Smooth muscle cell (in vitro differentiated cells): ENCODE measurements around the gene PRIMA1. TPM values are rescaled to one million over a fixed set of nuclear protein-coding genes. Genes with fewer than 3 reads are reported as not detected.

ENCODE experiments used
- DNase-seq: peaks from one replicate; lab custom pipeline; 2025; ENCODE audit not compliant: unreplicated experiment; lab: John Stamatoyannopoulos, UW
- H2AFZ ChIP-seq: fragments of 200-600 bp; sonication (generic); 2 replicates; pipeline ENCODE4 v1.6.0; 2016; ENCODE audit warnings: antibody characterized with exemption, low read depth, mild to moderate bottlenecking
- H3F3A ChIP-seq: fragments of 200-600 bp; sonication (generic); 2 replicates; pipeline ENCODE4 v1.6.0; 2017; ENCODE audit warnings: antibody characterized with exemption, low read depth
- H3K27ac ChIP-seq: fragments of 200-600 bp; sonication (generic); 2 replicates; pipeline ENCODE4 v1.5.1; 2016; ENCODE audit warnings: low read depth, mild to moderate bottlenecking
- H3K27me3 ChIP-seq: fragments of 200-600 bp; sonication (generic); 2 replicates; pipeline ENCODE4 v1.6.1; 2016; ENCODE audit warnings: low read depth, mild to moderate bottlenecking
- H3K36me3 ChIP-seq: fragments of 200-600 bp; sonication (generic); 2 replicates; pipeline ENCODE4 v1.5.1; 2016; ENCODE audit warnings: low read depth
- H3K4me1 ChIP-seq: fragments of 200-600 bp; sonication (generic); 2 replicates; pipeline ENCODE4 v1.5.1; 2016; ENCODE audit warnings: low read depth
- H3K4me2 ChIP-seq: fragments of 200-600 bp; sonication (generic); 2 replicates; pipeline ENCODE4 v1.6.0; 2016; ENCODE audit warnings: mild to moderate bottlenecking
- H3K4me3 ChIP-seq: fragments of 200-600 bp; sonication (generic); 2 replicates; pipeline ENCODE4 v1.5.1; 2016; ENCODE audit warnings: mild to moderate bottlenecking
- H3K79me2 ChIP-seq: fragments of 200-600 bp; sonication (generic); 2 replicates; pipeline ENCODE4 v1.6.0; 2016; ENCODE audit warnings: low read depth, mild to moderate bottlenecking
- H3K9ac ChIP-seq: fragments of 200-600 bp; sonication (generic); 2 replicates; pipeline ENCODE4 v1.6.0; 2016; ENCODE audit warnings: low read depth
- H3K9me3 ChIP-seq: fragments of 200-600 bp; sonication (generic); replicated peaks from 2 replicates; pipeline ENCODE4 v1.5.1; 2016; ENCODE audit warnings: low read depth
- H4K20me1 ChIP-seq: fragments of 200-600 bp; sonication (generic); 2 replicates; pipeline ENCODE4 v1.6.0; 2016; ENCODE audit warnings: low read depth
- CTCF ChIP-seq: fragments of 200-600 bp; sonication (generic); IDR thresholded peaks from 2 replicates; pipeline ENCODE4 v1.5.1; 2017; ENCODE audit warnings: borderline replicate concordance, mild to moderate bottlenecking, antibody characterized with exemption; ENCODE audit not compliant: insufficient read depth, poor library complexity, severe bottlenecking
- WGBS: methylation state at CpG from one replicate; pipeline ENCODE4 v1.1.7; 2016; ENCODE audit warnings: low lambda C conversion rate; 5-methylcytosine and 5-hydroxymethylcytosine counted together
- polyA plus RNA-seq: library from polyadenylated mRNA; unstranded; fragments of >200 nt; fragmentation: Nextera tagmentation; extraction: Ambion mirVana; gene quantifications from 2 replicates; pipeline ENCODE4 v1.2.1, GENCODE V29; 2016
- total RNA-seq: library from RNA; depleted of rRNA; stranded (reverse); fragments of >200 nt; gene quantifications from 2 replicates; pipeline ENCODE4 v1.2.3, GENCODE V29; 2014

Gene PRIMA1
- total and polyA plus RNA-seq, 2 experiments from 2014 or later: not detected

GRCh38 chr14:93686268-93686667 lies 102.0 kb downstream of the PRIMA1 start:
- H3K79me2 ChIP-seq: no peaks in the 10 kb centered on the region
- peaks cover 27% of the 10 kb centered on the region for H3K27me3 ChIP-seq
- no peak overlapping the region for H3K4me3 ChIP-seq
- WGBS: 75% methylated on average over 5 of the region's 5 CpGs
- H3K27ac ChIP-seq: no peak overlapping the region
- peaks cover 34% of the 10 kb centered on the region for H3K4me1 ChIP-seq
- H3K9me3 ChIP-seq: no peaks in the 10 kb centered on the region
- no peaks in the 10 kb centered on the region for H3K36me3 ChIP-seq
- no peaks in the 10 kb centered on the region for H4K20me1 ChIP-seq
- no peak for TF ChIP-seq CTCF
- no peak overlapping the region for H3K9ac ChIP-seq
- no peaks in the 10 kb centered on the region for H3F3A ChIP-seq
- no peak overlapping the region for H2AFZ ChIP-seq
- DNase-seq: no peak
- no peak overlapping the region for H3K4me2 ChIP-seq

- Histone ChIP-seq H3K36me3 (no peaks in the 10 kb centered on the region), H3K4me3 (no peak overlapping the region), H3K4me2 (no peak overlapping the region), H3K9ac (no peak overlapping the region), H3K27me3 (peaks cover 27% of the 10 kb centered on the region), H3K79me2 (no peaks in the 10 kb centered on the region), H3F3A (no peaks in the 10 kb centered on the region), H3K4me1 (peaks cover 32% of the 10 kb centered on the region), H2AFZ (no peak overlapping the region), H4K20me1 (no peaks in the 10 kb centered on the region), H3K9me3 (no peaks in the 10 kb centered on the region), H3K27ac (no peak overlapping the region)
- WGBS: 88% methylated on average over 13 of the region's 13 CpGs
- no peak for DNase-seq
- no peak for TF ChIP-seq CTCF
These were observed 103.0 kb downstream of the PRIMA1 start for GRCh38 chr14:93685121-93685895.

GRCh38 chr14:93683226-93683625 lies 105.1 kb downstream of the PRIMA1 start:
- no peak overlapping the region for H2AFZ ChIP-seq
- peaks cover 13% of the 10 kb centered on the region for H3K27me3 ChIP-seq
- no peaks in the 10 kb centered on the region for H3K9me3 ChIP-seq
- H3K9ac ChIP-seq: no peak overlapping the region
- no peaks in the 10 kb centered on the region for H3K79me2 ChIP-seq
- H3F3A ChIP-seq: no peaks in the 10 kb centered on the region
- H3K4me3 ChIP-seq: no peak overlapping the region
- no peak for TF ChIP-seq CTCF
- no peak overlapping the region for H3K4me2 ChIP-seq
- whole genome bisulfite sequencing: 88% methylated on average over 5 of the region's 5 CpGs
- DNase-seq: no peak
- no peaks in the 10 kb centered on the region for H4K20me1 ChIP-seq
- peaks cover 18% of the 10 kb centered on the region for H3K4me1 ChIP-seq
- H3K27ac ChIP-seq: no peak overlapping the region
- H3K36me3 ChIP-seq: no peaks in the 10 kb centered on the region

GRCh38 chr14:93682459-93682858 lies 105.8 kb downstream of the PRIMA1 start:
- H4K20me1 ChIP-seq: no peaks in the 10 kb centered on the region
- peaks cover 11% of the 10 kb centered on the region for H3K4me1 ChIP-seq
- no peak overlapping the region for H3K9ac ChIP-seq
- H3K79me2 ChIP-seq: no peaks in the 10 kb centered on the region
- peaks cover 5% of the 10 kb centered on the region for H3K27me3 ChIP-seq
- no peaks in the 10 kb centered on the region for H3K9me3 ChIP-seq
- no peak overlapping the region for H3K27ac ChIP-seq
- no peaks in the 10 kb centered on the region for H3F3A ChIP-seq
- no peak overlapping the region for H3K4me3 ChIP-seq
- no peak overlapping the region for H2AFZ ChIP-seq
- no peak for TF ChIP-seq CTCF
- H3K36me3 ChIP-seq: no peaks in the 10 kb centered on the region
- no peak overlapping the region for H3K4me2 ChIP-seq
- WGBS: 86% methylated on average over 2 of the region's 2 CpGs
- DNase-seq: no peak
